GM19351 (cell line): ENCODE measurements around the gene BRAT1.
"Not testable (repeated sequence)": the region's sequence is repeated elsewhere in the genome, so short reads cannot be mapped to it uniquely, and the experiment has no call there.

Source experiments
- ATAC-seq: cut with Tn5 transposase; IDR thresholded peaks from one replicate; pipeline ENCODE4 v1.9.1; 2021; ENCODE audit warnings: mild to moderate bottlenecking, moderate library complexity; ENCODE audit not compliant: unreplicated experiment

The BRAT1 gene

GRCh38 chr7:2539031-2539911 lies 16.1 kb downstream of the BRAT1 start:
- no peak for ATAC-seq

- ATAC-seq: no peak
These were observed 17.1 kb downstream of the BRAT1 start for GRCh38 chr7:2537981-2538851.

- ATAC-seq: not testable (repeated sequence)
These were observed 19.3 kb downstream of the BRAT1 start for GRCh38 chr7:2535872-2536627.

GRCh38 chr7:2534214-2534613 lies 21.1 kb downstream of the BRAT1 start:
- not testable (repeated sequence) for ATAC-seq

GRCh38 chr7:2533566-2533965 lies 21.8 kb downstream of the BRAT1 start:
- not testable (repeated sequence) for ATAC-seq

- not testable (repeated sequence) for ATAC-seq
These were observed 22.5 kb downstream of the BRAT1 start for GRCh38 chr7:2532816-2533215.

- ATAC-seq: not testable (repeated sequence)
These were observed 23.0 kb downstream of the BRAT1 start for GRCh38 chr7:2532199-2532772.

GRCh38 chr7:2531796-2532110 lies 23.6 kb downstream of the BRAT1 start:
- not testable (repeated sequence) for ATAC-seq

- not testable (repeated sequence) for ATAC-seq
These were observed 24.1 kb downstream of the BRAT1 start for GRCh38 chr7:2530994-2531795.

- ATAC-seq: no peak
These were observed 25.0 kb downstream of the BRAT1 start for GRCh38 chr7:2530071-2530987.

GRCh38 chr7:2529161-2530070 lies 25.9 kb downstream of the BRAT1 start:
- peak; percentile 42 for ATAC-seq

GRCh38 chr7:2528481-2529095 lies 26.7 kb downstream of the BRAT1 start:
- no peak for ATAC-seq

- no peak for ATAC-seq
These were observed 27.5 kb downstream of the BRAT1 start for GRCh38 chr7:2527505-2528467.

- no peak for ATAC-seq
These were observed 28.4 kb downstream of the BRAT1 start for GRCh38 chr7:2526659-2527504.
